ENCODE measurements around the gene TCHHL1. TPM values are rescaled to one million over a fixed set of nuclear protein-coding genes. Genes with fewer than 3 reads are reported as not detected.
"Not testable (repeated sequence)": the region's sequence is repeated elsewhere in the genome, so short reads cannot be mapped to it uniquely, and the experiment has no call there.

TCHHL1 gene
- polyA plus RNA-seq, 1 donor, result not detected

- no peak for DNase-seq (ENCODE audit: low read depth)
Observed at GRCh38 chr1:152086760-152087159, 2.1 kb downstream of the TCHHL1 start.

GRCh38 chr1:152084853-152085252, 4.0 kb downstream of the TCHHL1 start:
- no peak for DNase-seq (ENCODE audit: low read depth)

- not testable (repeated sequence) for DNase-seq (ENCODE audit: low read depth)
Observed at GRCh38 chr1:152081026-152081425, 7.8 kb downstream of the TCHHL1 start.

GRCh38 chr1:152080494-152080893, 8.4 kb downstream of the TCHHL1 start:
- DNase-seq (ENCODE audit: low read depth), result not testable (repeated sequence)

GRCh38 chr1:152078831-152079441, 9.9 kb downstream of the TCHHL1 start:
- DNase-seq (ENCODE audit: low read depth), result no peak

GRCh38 chr1:152072311-152072710, 16.6 kb downstream of the TCHHL1 start:
- no peak for DNase-seq (ENCODE audit: low read depth)

GRCh38 chr1:152071123-152071522, 17.7 kb downstream of the TCHHL1 start:
- no peak for DNase-seq (ENCODE audit: low read depth)

GRCh38 chr1:152067929-152068328, 20.9 kb downstream of the TCHHL1 start:
- no peak for DNase-seq (ENCODE audit: low read depth)

GRCh38 chr1:152067150-152067549, 21.7 kb downstream of the TCHHL1 start:
- DNase-seq (ENCODE audit: low read depth), result no peak

GRCh38 chr1:152061952-152062351, 26.9 kb downstream of the TCHHL1 start:
- DNase-seq (ENCODE audit: low read depth), result no peak

GRCh38 chr1:152053375-152053774, 35.5 kb downstream of the TCHHL1 start:
- DNase-seq (ENCODE audit: low read depth), result no peak

- no peak for DNase-seq (ENCODE audit: low read depth)
Observed at GRCh38 chr1:152052606-152053005, 36.3 kb downstream of the TCHHL1 start.

- DNase-seq (ENCODE audit: low read depth), result no peak
Observed at GRCh38 chr1:152050886-152051675, 37.8 kb downstream of the TCHHL1 start.

- no peak for DNase-seq (ENCODE audit: low read depth)
Observed at GRCh38 chr1:152049291-152050083, 39.4 kb downstream of the TCHHL1 start.

GRCh38 chr1:152048416-152049009, 40.4 kb downstream of the TCHHL1 start:
- DNase-seq (ENCODE audit: low read depth), result no peak

- DNase-seq (ENCODE audit: low read depth), result peak; percentile 41
Observed at GRCh38 chr1:152047730-152048415, 41.0 kb downstream of the TCHHL1 start.

- DNase-seq (ENCODE audit: low read depth), result no peak
Observed at GRCh38 chr1:152047413-152047729, 41.5 kb downstream of the TCHHL1 start.

GRCh38 chr1:152044386-152044785, 44.5 kb downstream of the TCHHL1 start:
- no peak for DNase-seq (ENCODE audit: low read depth)

GRCh38 chr1:152043870-152044269, 45.0 kb downstream of the TCHHL1 start:
- no peak for DNase-seq (ENCODE audit: low read depth)

GRCh38 chr1:152042030-152042429, 46.8 kb downstream of the TCHHL1 start:
- no peak for DNase-seq (ENCODE audit: low read depth)

GRCh38 chr1:152039886-152040285, 49.0 kb downstream of the TCHHL1 start:
- no peak for DNase-seq (ENCODE audit: low read depth)

- DNase-seq (ENCODE audit: low read depth), result no peak
Observed at GRCh38 chr1:152039461-152039860, 49.4 kb downstream of the TCHHL1 start.
